Fibroblast of skin of abdomen (primary cell): ENCODE data around the gene CRABP2.

ENCODE experiments used
- DNase-seq: peaks from one replicate; pipeline ENCODE4 v3.0.0-alpha.2; 2013

CRABP2 gene

DNA sequence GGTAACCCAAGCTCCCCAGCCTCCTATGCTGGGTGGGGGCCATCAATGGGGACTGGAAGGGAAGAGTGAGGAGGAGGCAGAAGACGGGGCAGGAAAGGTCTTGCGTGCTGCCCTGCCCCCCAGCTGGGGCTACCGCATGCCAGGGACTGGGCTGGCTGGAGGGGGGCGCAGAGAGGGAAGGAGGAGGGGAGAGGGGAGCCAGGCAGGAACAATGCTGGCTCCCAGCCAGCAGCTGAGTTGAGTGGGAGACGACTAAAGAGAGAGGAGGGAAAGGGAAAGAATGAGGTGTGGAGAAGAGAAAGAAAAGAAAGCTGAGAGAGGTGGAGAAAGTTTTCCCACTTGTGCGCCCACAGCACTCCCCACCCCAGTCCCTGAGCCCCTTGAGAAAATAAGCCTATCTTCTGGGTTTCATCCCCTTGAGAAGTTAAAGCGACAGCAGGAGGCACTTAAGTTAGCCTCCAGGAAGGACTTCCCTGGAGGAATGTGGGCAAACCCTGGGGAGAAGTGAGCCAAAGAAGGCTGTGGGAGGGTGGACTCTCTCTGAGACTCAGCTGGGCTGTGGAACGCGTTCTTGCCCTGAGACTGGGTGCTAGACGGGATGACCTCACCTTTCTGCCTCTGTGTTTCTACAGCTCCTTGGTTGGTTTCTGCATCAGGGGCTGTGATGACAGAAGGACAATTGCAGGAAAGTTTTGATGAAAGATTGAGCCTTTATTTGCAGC lies 15.3 kb downstream of the CRABP2 start:
- DNase-seq = no peak

GRCh38 chr1:156689035-156689952 lies 16.1 kb downstream of the CRABP2 start:
- peak; percentile 82 for DNase-seq

- no peak for DNase-seq
These were observed 21.1 kb downstream of the CRABP2 start for GRCh38 chr1:156684227-156684782.

DNA sequence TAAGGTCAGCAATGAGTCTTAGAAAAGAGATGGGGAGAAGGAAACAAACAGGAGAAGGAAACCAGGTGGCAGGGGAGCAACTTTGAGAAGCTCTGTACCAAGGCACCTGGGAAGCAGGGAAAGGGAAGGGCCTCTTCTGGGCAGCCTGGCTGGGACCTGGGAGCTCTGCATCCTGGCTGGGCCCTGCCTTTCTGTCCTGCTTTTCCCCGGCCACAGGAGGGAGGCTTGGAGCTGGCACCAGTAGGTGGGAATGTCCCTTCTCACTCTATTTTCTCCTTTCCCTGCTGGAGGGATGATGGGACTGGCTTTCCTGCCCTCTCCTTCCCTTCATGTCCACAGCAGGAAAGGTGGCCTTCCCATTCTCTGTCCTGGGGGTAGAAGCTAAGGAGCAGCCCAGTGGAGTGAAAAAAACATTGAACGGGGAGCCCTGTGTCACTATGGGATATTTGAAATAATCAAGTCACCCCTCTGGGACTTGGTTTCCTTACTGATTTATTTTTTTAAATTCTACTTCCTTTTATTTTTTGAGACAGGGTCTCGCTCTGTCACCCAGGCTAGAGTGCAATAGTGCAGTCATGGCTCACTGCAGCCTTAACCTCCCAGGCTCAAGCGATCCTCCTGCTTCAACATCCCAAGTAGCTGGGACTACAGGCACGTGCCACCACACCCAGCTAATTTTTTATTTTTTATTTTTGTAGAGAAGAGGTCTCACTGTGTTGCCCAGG lies 23.1 kb downstream of the CRABP2 start:
- DNase-seq = no peak

GRCh38 chr1:156681196-156681960 lies 24.0 kb downstream of the CRABP2 start:
- no peak for DNase-seq

GRCh38 chr1:156680056-156680455 lies 25.3 kb downstream of the CRABP2 start:
- no peak for DNase-seq

DNA sequence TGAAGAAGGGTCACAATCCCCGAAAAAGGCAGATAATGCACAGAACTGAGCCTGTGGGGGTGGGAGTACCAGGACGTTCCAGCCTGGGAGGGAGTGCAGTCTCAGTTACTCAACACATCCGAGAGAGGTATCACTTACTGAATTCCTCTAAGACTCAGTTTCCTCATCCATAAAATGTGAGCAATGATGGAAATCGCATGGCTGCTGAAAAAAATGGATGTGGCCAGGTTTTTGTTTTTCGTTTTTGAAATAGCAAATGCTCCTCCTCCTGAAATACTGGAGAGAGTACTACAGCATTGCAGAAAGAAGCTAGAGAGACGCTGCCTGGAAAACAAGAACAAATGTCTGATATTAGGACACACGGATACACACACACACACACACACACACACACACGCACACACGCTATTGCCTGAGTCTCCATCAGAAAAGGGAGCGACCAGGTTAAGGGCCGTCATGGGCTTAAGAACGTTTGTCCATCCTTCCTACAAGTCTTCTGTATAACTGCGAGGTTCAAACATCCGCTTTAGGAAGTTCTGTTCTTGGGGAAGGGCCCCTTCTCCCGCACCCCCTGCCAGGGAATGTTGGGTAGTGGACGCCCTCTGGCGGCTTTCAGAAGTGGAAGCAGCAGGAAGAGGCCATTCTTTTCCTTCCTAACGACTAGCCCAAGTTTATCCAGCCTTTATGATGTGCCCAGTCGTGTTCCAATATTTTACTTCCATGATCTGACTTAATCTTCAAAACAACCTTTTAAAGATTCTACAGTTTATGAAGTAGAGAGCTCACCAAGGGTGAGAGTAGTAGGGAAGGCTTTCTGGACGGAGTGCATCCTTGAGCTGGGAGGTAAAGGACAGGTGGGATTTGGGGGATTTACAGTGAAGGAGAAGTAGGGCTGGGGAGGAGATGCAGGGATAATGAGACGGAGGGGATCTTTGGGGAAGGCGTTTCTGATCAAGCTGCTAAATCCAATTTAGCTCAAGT lies 27.5 kb downstream of the CRABP2 start:
- DNase-seq = peak; percentile 84

DNA sequence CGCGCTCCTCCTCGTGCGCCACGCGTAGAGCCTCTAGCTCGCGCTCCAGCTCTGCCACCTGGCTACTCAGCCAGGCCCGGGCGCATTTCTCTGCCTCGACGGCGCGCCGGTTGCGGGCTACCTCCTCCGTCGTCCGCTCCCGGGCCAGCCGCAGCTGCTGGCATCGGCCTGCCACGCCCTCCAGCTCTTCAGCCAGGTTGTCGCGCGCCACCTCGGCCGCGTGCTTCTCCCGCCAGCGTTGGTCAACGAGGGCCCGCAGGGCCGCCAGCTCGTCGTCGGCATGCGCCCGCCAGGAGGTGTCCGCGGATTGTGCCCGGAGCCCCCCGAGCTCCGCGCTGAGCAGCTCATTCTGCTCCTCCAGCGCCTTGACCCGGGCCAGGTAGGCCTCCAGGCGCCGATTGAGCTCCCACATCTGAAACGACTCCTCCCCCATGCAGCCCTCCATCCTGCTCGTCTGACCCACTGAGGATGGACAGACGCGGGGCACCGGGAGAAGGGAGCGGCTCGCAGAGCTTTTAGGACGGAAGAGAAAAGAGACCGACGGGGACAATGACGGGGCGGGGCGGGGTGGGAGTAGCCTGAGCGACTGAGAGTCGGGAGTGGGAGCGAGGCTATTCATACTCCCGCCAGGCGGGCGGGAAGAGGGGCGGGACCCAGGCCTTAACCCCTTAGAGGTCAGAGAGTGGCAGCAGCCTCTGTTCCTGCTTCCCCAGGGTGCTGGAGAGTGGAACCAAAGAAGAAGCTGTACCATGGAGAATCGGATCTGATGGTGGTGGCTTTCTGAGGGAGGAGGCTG lies 28.4 kb downstream of the CRABP2 start, which contains the start of gene NES:
NES (minus strand) TSS at position 588 of the 796 bp plus-strand sequence; CDS start at position 445, 143 bp downstream.
- no peak for DNase-seq

DNA sequence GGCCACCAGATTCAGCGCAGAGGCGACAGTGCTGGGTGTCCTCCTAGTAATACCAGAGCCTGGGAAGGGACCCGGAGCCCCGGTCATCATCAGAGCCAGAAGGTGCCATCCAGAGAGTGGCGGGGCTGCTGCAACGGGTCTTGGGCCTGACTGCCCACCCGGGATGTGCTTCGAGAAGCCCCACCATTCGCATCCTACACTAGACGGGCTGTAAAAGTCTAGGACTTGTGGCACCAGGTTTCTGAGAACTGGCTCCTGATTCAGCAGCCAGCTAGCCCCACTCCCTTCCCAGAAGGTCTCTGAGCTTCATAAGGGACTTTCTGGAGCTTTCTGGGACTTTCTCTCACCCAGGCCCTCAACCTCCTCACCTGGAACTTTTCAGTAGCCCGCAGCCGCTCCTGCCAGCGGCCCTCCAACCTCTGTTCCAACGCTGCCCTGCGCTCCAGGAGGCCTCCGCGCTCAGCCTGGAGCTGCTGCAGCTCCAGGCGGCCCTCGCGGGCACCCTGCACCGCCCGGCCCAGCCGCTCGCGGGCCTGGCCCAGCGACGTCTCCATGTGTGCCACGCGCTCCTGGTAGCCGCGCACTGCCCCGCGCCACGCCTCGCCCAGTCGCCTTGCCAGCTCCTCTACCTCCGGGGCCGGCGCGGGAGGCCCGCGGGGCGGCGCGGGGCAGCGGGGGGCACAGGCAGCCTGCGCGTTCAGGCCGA lies 29.1 kb downstream of the CRABP2 start:
- no peak for DNase-seq

DNA sequence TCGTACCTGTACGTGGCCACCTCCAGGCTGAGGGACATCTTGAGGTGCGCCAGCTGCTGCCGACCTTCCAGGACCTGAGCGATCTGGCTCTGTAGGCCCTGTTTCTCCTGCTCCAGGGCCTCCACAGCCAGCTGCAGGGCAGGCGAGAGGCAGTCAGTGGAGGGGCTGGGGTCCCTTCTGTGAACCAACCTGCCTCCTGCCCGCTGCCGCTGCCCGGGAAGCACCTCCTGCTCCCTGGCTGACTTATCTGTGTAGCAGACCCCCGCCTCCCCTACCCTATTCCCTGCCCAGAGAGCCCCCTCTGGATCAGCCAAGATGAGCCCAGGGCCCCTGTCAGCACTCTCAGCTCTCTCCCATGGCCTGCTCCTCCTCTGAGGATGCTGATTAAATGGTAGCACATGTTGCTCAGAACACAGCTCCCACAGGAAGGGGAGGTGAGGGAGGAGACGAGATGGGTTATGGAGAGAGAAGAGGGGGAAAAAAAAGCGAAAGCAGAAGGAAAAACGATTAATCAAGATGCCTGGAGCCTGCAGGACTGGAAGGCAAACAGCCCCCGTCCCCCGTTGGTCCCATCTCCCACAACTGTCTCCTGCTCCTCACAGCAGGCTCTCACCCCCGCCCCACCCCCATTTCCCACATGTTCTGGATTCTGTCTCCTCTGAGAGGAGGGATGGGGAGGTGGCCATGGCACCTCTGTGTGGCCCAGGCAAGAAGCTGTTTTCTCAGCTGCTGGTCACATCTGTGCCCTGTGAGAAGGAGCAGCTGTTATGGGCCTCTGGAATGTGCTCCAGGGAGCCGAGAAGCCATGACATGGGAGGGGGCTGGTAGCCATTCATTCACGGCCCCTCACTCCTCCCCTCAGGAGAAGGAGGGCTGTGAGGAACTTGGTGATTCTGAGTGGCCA lies 29.9 kb downstream of the CRABP2 start:
- DNase-seq = peak; percentile 68

GRCh38 chr1:156673387-156674121 lies 31.8 kb downstream of the CRABP2 start:
- no peak for DNase-seq

DNA sequence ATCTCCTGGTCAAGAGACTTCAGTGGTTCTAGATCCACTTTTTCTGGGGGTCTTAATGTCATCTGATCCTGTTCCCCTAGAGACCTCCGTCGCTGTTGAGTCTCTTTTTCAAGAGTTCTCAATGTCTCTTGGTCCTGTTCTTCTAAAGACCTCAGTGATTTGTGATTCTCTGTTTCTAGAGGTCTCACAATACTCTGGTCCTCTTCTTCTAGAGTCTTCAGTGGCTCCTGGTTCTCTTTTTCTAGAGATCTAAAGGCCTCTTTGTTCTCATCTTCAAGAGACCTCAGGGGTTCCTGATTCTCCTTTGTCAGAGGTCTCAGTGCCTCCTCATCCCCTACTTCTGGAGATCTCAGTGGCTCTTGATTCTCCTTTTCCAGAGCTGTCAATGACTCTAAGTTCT lies 33.6 kb downstream of the CRABP2 start:
- DNase-seq = no peak

GRCh38 chr1:156670791-156671190 lies 34.6 kb downstream of the CRABP2 start:
- DNase-seq = no peak

- DNase-seq = no peak
These were observed 35.0 kb downstream of the CRABP2 start for GRCh38 chr1:156670359-156670758.

- no peak for DNase-seq
These were observed 35.6 kb downstream of the CRABP2 start for GRCh38 chr1:156669794-156670193.

GRCh38 chr1:156668801-156669637 lies 36.4 kb downstream of the CRABP2 start:
- no peak for DNase-seq
